HEK293 (cell line): ENCODE results near the gene NPTN.

Experiments used
- CTCF ChIA-PET: fragments of 350-600 bp; formaldehyde crosslinking; extraction: SDS; loops from one replicate; lab custom pipeline; 2021; ENCODE audit warnings: antibody characterized with exemption; lab: Yijun Ruan, JAX
- POLR2A ChIA-PET: fragments of 300-600 bp; formaldehyde crosslinking; extraction: SDS; loops from one replicate; lab custom pipeline; 2020; ENCODE audit warnings: antibody characterized with exemption, inconsistent platforms; lab: Yijun Ruan, JAX
- H3K27ac ChIP-seq: fragments of 200-500 bp; sonication (Bioruptor generic); 2 replicates; pipeline ENCODE4 v1.5.1; 2014; ENCODE audit warnings: low read depth, low read length, control low read depth, inconsistent platforms; ENCODE audit errors: extremely low read depth
- H3K36me3 ChIP-seq, 2 experiments: fragments of 200-500 bp in 1 of 2; sonication (Bioruptor generic) in 1 of 2; 1 replicate in 1 of 2; 2 replicates in 1 of 2; pipeline ENCODE4 v1.5.1; 2014 to 2017; ENCODE audit warnings: inconsistent platforms in 2 of 2, low read length in 2 of 2; ENCODE audit not compliant: control insufficient read depth in 2 of 2, insufficient read depth in 1 of 2
- H3K4me1 ChIP-seq: fragments of 200-500 bp; sonication (Bioruptor generic); 2 replicates; pipeline ENCODE4 v1.5.1; 2014; ENCODE audit warnings: mild to moderate bottlenecking, low read length, inconsistent platforms; ENCODE audit not compliant: control insufficient read depth, insufficient read depth
- H3K4me3 ChIP-seq: 2 replicates; pipeline ENCODE4 v1.5.1; 2011; ENCODE audit warnings: low read depth, mild to moderate bottlenecking, control low read depth, low read length, moderate library complexity
- H3K9me3 ChIP-seq: fragments of 200-500 bp; sonication (Bioruptor generic); 2 replicates; pipeline ENCODE4 v1.5.1; 2014; ENCODE audit warnings: low read depth, low read length, inconsistent platforms; ENCODE audit not compliant: control insufficient read depth, insufficient read depth
- KLF1 ChIP-seq: fragments of 450-650 bp; formaldehyde crosslinking; IDR thresholded peaks from 2 replicates; pipeline ENCODE4 v1.5.1; 2016; ENCODE audit warnings: missing biosample characterization, missing genetic modification characterization
- KLF8 ChIP-seq: fragments of 450-650 bp; formaldehyde crosslinking; IDR thresholded peaks from 2 replicates; pipeline ENCODE4 v1.5.1; 2016; ENCODE audit warnings: missing biosample characterization, missing genetic modification characterization
- ZNF146 ChIP-seq: fragments of 450-650 bp; formaldehyde crosslinking; IDR thresholded peaks from 2 replicates; pipeline ENCODE4 v1.5.1; 2016; ENCODE audit warnings: missing biosample characterization, missing genetic modification characterization
- ZNF16 ChIP-seq: fragments of 450-650 bp; formaldehyde crosslinking; IDR thresholded peaks from 2 replicates; pipeline ENCODE4 v1.5.1; 2016; ENCODE audit warnings: low read depth, missing biosample characterization, missing genetic modification characterization
- ZNF184 ChIP-seq: fragments of 450-650 bp; IDR thresholded peaks from 2 replicates; pipeline ENCODE4 v1.5.1; 2018; ENCODE audit warnings: missing biosample characterization, mild to moderate bottlenecking, missing genetic modification characterization
- ZNF2 ChIP-seq: fragments of 450-650 bp; formaldehyde crosslinking; IDR thresholded peaks from 2 replicates; pipeline ENCODE4 v1.5.1; 2016; ENCODE audit warnings: missing biosample characterization, missing genetic modification characterization
- ZNF362 ChIP-seq: fragments of 450-650 bp; formaldehyde crosslinking; IDR thresholded peaks from 2 replicates; pipeline ENCODE4 v1.5.1; 2016; ENCODE audit warnings: missing biosample characterization, missing genetic modification characterization
- ZNF561 ChIP-seq: fragments of 450-650 bp; IDR thresholded peaks from 2 replicates; pipeline ENCODE4 v1.5.1; 2018; ENCODE audit warnings: missing biosample characterization, missing genetic modification characterization, borderline replicate concordance
- ZNF639 ChIP-seq: fragments of 450-650 bp; formaldehyde crosslinking; IDR thresholded peaks from 2 replicates; pipeline ENCODE4 v1.5.1; 2016; ENCODE audit warnings: missing biosample characterization, missing genetic modification characterization
- ZNF692 ChIP-seq: fragments of 450-650 bp; formaldehyde crosslinking; IDR thresholded peaks from 2 replicates; pipeline ENCODE4 v1.5.1; 2016; ENCODE audit warnings: missing biosample characterization, missing genetic modification characterization
- ZNF747 ChIP-seq: fragments of 450-650 bp; formaldehyde crosslinking; IDR thresholded peaks from 2 replicates; pipeline ENCODE4 v1.5.1; 2016; ENCODE audit warnings: missing biosample characterization, missing genetic modification characterization

Gene NPTN

GRCh38 chr15:73539212-73540128 lies 93.7 kb downstream of the NPTN start:
- ChIA-PET CTCF (interaction anchor here (0.6 to 1.4 kb wide), 5 partner anchors 84 to 165 kb away, joined by 3 to 4 read pairs (median 3); no protein-coding TSS in a partner anchor), POLR2A (interaction anchor here (0.6 to 0.7 kb wide), 4 partner anchors 164 to 853 kb away, joined by 3 to 5 read pairs (median 4); no protein-coding TSS in a partner anchor)
- Histone ChIP-seq H3K27ac (no peak overlapping the region), H3K4me1 (peaks cover 6% of the 10 kb centered on the region; the same call in 1 of the 2 replicates), H3K36me3 (no peaks in the 10 kb centered on the region), H3K9me3 (no peaks in the 10 kb centered on the region)
- no peak for TF ChIP-seq ZNF16 (tag by site-specific recombination)
- TF ChIP-seq ZNF747 (tag by site-specific recombination), result no peak
- TF ChIP-seq ZNF561 (tag by site-specific recombination), result no peak
- no peak for TF ChIP-seq ZNF2 (tag by site-specific recombination)
- TF ChIP-seq KLF1, result no peak
- TF ChIP-seq, all 188 proteins: peak for 0
- H3K4me3 ChIP-seq, result no peak overlapping the region

- CTCF ChIA-PET, result interaction anchor here (0.6 to 1.1 kb wide), 2 partner anchors 97 to 137 kb away, joined by 3 read pairs; no protein-coding TSS in a partner anchor
- peaks cover 6% of the 10 kb centered on the region; the same call in 1 of the 2 replicates for H3K4me1 ChIP-seq
- TF ChIP-seq ZNF146 (tag by site-specific recombination) (peak; percentile 92), ZNF184 (tag by site-specific recombination) (no peak)
- TF ChIP-seq, all 188 proteins: peak for 1
- no peaks in the 10 kb centered on the region for H3K9me3 ChIP-seq
- H3K36me3 ChIP-seq, result no peaks in the 10 kb centered on the region
- POLR2A ChIA-PET, result interaction anchor here (0.6 to 0.7 kb wide), 3 partner anchors 231 to 852 kb away, joined by 3 to 5 read pairs (median 4); no protein-coding TSS in a partner anchor
- H3K4me3 ChIP-seq, result no peak overlapping the region
- H3K27ac ChIP-seq, result no peak overlapping the region
These were observed 94.5 kb downstream of the NPTN start for GRCh38 chr15:73538563-73539211.

- Histone ChIP-seq H3K9me3 (no peaks in the 10 kb centered on the region), H3K4me1 (peaks cover 6% of the 10 kb centered on the region; the same call in 1 of the 2 replicates), H3K4me3 (no peak overlapping the region), H3K27ac (no peak overlapping the region), H3K36me3 (no peaks in the 10 kb centered on the region)
- ChIA-PET POLR2A (no interaction called here), CTCF (interaction anchor here (1.0 to 1.1 kb wide), 2 partner anchors 11 to 98 kb away, joined by 3 to 4 read pairs; no protein-coding TSS in a partner anchor)
- TF ChIP-seq ZNF561 (tag by site-specific recombination) (no peak), ZNF692 (no peak), ZNF362 (tag by site-specific recombination) (0 out of 2 replicates have a peak, but pooled peaks have one; percentile 33), KLF8 (tag by site-specific recombination) (no peak), ZNF146 (tag by site-specific recombination) (no peak), ZNF639 (tag by site-specific recombination) (no peak)
These were observed 95.1 kb downstream of the NPTN start for GRCh38 chr15:73538123-73538522.
